HG02981 (cell line): ENCODE results near the gene STX5.
"Not testable (repeated sequence)": the region's sequence is repeated elsewhere in the genome, so short reads cannot be mapped to it uniquely, and the experiment has no call there.

ENCODE experiments used
- ATAC-seq: cut with Tn5 transposase; IDR thresholded peaks from one replicate; pipeline ENCODE4 v1.9.1; 2021; ENCODE audit warnings: mild to moderate bottlenecking, moderate library complexity; ENCODE audit not compliant: unreplicated experiment

STX5 gene

GRCh38 chr11:62832336-62833234, 734 bp upstream of the STX5 start, which contains the start of gene TEX54:
TEX54 (minus strand) TSS chr11:62832841.
- peak; percentile 7 for ATAC-seq

- ATAC-seq, result peak; percentile 7
Observed at GRCh38 chr11:62830904-62831519, 839 bp downstream of the STX5 start.

DNA sequence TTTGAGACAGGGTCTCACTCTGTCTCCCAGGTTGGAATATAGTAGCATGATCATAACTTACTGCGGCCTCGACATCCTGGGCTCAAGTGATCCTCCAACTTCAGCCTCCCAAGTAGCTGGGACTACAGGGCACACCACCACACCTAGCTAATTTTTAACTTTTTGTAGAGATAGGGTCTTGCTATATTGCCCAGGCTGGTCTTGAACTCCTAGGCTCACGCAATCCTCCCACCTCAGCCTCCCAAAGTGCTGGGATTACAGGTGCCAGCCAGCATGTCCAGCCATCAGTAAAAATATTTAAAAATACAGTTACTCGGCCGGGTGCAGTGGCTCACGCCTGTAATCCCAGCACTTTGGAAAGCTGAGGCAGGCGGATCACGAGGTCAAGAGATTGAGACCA, 3.7 kb downstream of the STX5 start:
- ATAC-seq, result not testable (repeated sequence)

GRCh38 chr11:62823677-62824076, 8.2 kb downstream of the STX5 start:
- no peak for ATAC-seq

GRCh38 chr11:62817129-62817528, 14.7 kb downstream of the STX5 start:
- no peak for ATAC-seq

DNA sequence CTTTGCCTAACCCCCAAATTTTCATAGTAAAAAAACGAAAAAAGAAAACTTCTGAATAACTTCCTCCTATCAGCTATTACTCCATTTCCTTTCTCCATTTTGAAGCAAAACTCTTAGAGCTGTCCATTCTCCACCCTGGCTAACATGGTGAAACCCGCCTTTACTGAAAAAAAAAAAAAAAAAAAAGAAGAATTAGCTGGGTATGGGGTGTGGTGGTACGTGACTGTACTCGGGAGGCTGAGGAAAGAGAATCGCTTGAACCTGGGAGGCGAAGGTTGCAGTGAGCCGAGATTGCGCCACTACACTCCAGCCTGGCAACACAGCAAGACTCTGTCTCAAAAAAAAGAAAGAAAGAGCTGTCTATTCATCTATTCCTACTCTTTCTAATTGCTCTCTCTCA, 15.3 kb downstream of the STX5 start:
- ATAC-seq, result no peak

- no peak for ATAC-seq
Observed at GRCh38 chr11:62811659-62812058, 20.2 kb downstream of the STX5 start.

- ATAC-seq, result no peak
Observed at GRCh38 chr11:62810748-62811147, 21.1 kb downstream of the STX5 start.

DNA sequence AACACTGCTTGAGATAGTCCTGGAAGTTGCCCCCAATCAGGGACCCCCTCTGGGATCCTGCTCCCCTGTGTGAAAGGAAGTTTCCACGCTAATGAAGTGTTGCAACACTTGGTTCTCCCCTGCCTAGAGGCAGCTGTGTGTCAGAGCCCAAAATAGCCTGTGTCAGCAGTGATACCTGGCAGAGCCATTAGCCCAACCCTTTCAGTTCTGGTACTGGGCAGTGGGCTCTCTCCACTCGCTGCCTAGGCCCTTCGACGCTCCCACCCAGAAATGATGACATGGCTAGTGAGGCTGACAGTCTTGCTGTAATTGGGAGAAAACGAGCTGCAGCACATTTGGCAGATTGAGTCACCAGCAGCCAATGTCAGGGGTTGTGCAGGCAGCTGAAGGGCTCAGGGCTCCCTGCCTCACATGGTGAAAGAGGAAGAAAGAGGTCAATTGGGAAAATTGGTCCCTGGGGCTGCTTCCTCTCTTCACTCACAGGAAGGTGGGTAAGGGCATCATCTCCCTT, 25.2 kb downstream of the STX5 start:
- ATAC-seq, result no peak

DNA sequence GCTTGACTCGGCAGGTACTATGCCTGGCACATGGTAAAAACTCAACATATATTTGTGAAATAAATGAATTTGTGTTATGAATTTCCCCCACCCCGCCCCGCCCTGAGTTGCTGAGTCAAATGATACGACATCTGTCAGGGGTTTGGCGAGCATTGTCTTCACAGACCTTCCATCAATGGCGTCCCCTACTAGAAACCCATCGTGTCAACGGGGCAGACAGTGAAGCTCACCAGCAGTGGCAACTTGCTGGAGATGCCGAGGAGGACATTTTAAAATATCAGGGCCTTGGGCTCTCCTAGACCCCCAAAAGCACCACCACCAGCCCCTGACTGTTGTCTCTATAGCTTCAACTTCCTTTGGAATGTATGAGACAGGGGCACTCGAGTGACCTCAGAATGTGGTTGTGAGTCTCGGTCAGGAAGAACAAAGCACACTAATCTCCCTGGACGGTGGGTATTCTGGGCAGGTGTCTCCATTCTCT, 25.9 kb downstream of the STX5 start:
- ATAC-seq, result no peak

GRCh38 chr11:62805076-62805892, 26.6 kb downstream of the STX5 start, which contains the start of gene NXF1:
NXF1 (minus strand) TSS chr11:62805440; CDS start chr11:62805356, 84 bp downstream.
- peak; percentile 72 for ATAC-seq

GRCh38 chr11:62804310-62805075, 27.4 kb downstream of the STX5 start:
- ATAC-seq, result peak; percentile 7

DNA sequence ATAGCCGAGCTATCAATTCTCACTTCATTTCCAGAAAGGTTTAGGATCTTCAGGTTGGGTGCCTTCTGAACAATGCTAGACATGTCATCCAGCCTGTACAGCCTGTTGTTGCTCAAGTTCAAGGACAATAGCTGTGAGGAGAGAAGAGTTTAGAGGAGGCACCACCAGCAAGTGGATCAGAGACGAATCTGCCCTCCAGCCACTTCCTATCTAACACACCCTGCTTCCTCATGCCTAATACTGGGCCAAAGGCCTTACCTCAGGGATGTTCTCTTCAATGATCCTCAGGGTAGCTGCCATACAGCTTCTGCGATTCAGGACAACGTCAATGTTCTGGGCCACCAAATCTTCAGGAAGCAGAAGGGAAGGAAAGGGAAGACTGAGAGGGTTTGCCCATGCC, 30.8 kb downstream of the STX5 start:
- ATAC-seq, result no peak

GRCh38 chr11:62799486-62799885, 32.4 kb downstream of the STX5 start:
- ATAC-seq, result no peak

GRCh38 chr11:62796281-62796680, 35.6 kb downstream of the STX5 start:
- no peak for ATAC-seq

DNA sequence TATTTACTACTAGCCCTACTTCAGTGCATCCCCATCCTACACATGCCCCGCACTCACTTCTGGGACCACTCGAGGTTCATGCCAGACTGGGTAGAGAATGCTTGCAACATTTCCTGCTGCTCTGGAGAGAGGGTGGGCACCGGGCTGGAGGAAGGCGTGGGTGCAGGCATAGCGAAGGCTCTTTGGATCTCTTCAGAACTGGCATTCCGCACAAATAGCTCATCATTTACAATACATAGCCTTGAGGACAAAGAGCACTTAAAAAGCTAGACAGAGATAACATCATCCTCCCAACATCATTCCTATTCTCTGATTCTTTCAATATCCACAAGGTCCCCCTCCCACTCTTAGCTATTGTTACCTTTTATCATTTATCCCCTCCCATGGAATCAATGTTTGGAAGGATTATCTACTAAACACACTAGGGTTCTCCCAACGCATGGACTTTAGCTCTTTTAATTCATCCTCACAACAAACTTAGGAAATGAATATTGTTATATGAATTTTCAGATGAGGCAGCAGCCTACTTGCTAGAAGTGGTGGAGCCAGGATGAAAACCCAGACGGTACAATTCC, 37.6 kb downstream of the STX5 start:
- no peak for ATAC-seq

- no peak for ATAC-seq
Observed at GRCh38 chr11:62792202-62792575, 39.7 kb downstream of the STX5 start.

DNA sequence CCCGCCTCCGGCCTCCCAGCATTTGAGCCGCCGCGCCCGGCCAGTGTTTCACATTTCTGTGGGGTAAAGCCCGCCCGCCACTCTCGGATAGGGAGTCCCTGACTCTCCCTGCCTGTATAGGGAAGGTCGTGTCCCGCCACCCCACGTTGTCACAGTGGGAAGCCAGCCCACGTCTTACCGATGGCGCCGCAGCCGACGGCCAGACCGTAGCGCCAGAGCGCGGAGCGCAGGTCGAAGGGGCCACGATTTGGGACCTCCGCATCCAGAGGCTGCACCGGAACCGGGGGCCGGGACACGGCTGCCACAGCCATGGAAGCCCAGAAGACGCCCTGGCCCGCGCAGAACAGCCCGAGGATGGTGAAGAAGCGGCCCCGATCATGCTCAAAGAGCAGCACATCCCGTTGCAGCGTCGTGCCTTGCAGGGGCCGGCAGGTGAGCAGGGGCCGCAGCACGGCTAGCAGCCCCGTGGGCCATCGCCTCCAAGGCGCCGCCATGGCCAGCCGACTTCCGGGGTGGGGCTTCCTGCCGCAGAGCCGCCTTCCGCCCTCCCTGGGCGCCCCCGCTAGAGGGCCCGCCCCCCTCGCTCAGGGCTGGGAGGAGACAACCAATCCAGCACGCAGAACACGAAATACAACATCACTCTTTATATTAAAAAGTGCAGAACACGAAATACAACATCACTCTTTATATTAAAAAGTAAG, 40.2 kb downstream of the STX5 start, which contains the start of gene TMEM223:
TSS of gene TMEM223 (minus strand) at position 506 of the 701 bp plus-strand sequence. CDS start at position 494, 12 bp downstream.
- ATAC-seq, result peak; percentile 71

- ATAC-seq, result no peak
Observed at GRCh38 chr11:62789576-62789975, 42.3 kb downstream of the STX5 start.
